HepG2 (cell line): Measurements from ENCODE around the gene CD207. TPM values are rescaled to one million over a fixed set of nuclear protein-coding genes. Genes with fewer than 3 reads are reported as not detected.
A peak's percentile ranks its signal among the peaks of the same experiment; 100 is the strongest.

ENCODE experiments used
- CEBPG ChIP-seq: IDR thresholded peaks from 2 replicates; pipeline ENCODE4 v1.6.1; 2016
- EZH2 ChIP-seq: conservative IDR thresholded peaks from 2 replicates; pipeline ENCODE4 v1.6.1; 2012; ENCODE audit warnings: mild to moderate bottlenecking, low read depth, low read length, moderate library complexity
- FOXJ3 ChIP-seq: sonication (generic); formaldehyde crosslinking; IDR thresholded peaks from 2 replicates; pipeline ENCODE4 v1.4.0; 2020; ENCODE audit warnings: missing genetic modification reagents, mild to moderate bottlenecking, borderline replicate concordance
- FOXP1 ChIP-seq, 2 experiments: fragments of 450-650 bp in 1 of 2; IDR thresholded peaks; 2 replicates each; pipeline ENCODE4 v1.6.1; 2017 to 2018; ENCODE audit warnings: antibody characterized with exemption in 1 of 2
- GATAD1 ChIP-seq: IDR thresholded peaks from 2 replicates; pipeline ENCODE4 v1.6.1; 2016; ENCODE audit warnings: missing genetic modification reagents, missing compliant biosample characterization
- HMG20A ChIP-seq: IDR thresholded peaks from 2 replicates; pipeline ENCODE4 v1.6.1; 2016; ENCODE audit warnings: borderline replicate concordance
- KDM2A ChIP-seq: sonication (generic); formaldehyde crosslinking; IDR thresholded peaks from 2 replicates; pipeline ENCODE4 v1.4.0; 2020; ENCODE audit warnings: low read depth, missing genetic modification reagents, borderline replicate concordance
- KLF12 ChIP-seq: sonication (generic); formaldehyde crosslinking; IDR thresholded peaks from 2 replicates; pipeline ENCODE4 v1.4.0; 2020; ENCODE audit warnings: missing genetic modification reagents, borderline replicate concordance
- MAFG ChIP-seq: sonication (generic); formaldehyde crosslinking; IDR thresholded peaks from 2 replicates; pipeline ENCODE4 v1.5.1; 2020; ENCODE audit warnings: mild to moderate bottlenecking, missing genetic modification reagents
- MYC ChIP-seq: sonication (generic); formaldehyde crosslinking; IDR thresholded peaks from 2 replicates; pipeline ENCODE4 v1.9.0; 2021; ENCODE audit warnings: missing genetic modification reagents, borderline replicate concordance
- NFE2L1 ChIP-seq: sonication (generic); formaldehyde crosslinking; IDR thresholded peaks from 2 replicates; pipeline ENCODE4 v1.4.0; 2020; ENCODE audit warnings: missing genetic modification reagents, mild to moderate bottlenecking, borderline replicate concordance
- PRMT3 ChIP-seq: sonication (generic); formaldehyde crosslinking; IDR thresholded peaks from 2 replicates; pipeline ENCODE4 v1.8.1; 2022; ENCODE audit warnings: low read depth, mild to moderate bottlenecking, moderate library complexity, missing genetic modification reagents, borderline replicate concordance
- RARA ChIP-seq: IDR thresholded peaks from 2 replicates; pipeline ENCODE4 v1.6.1; 2016; ENCODE audit warnings: missing genetic modification reagents, missing compliant biosample characterization
- SMAD3 ChIP-seq: sonication (generic); formaldehyde crosslinking; IDR thresholded peaks from 2 replicates; pipeline ENCODE4 v1.4.0; 2020; ENCODE audit warnings: missing genetic modification reagents
- TCF7 ChIP-seq: sonication (generic); IDR thresholded peaks from 2 replicates; pipeline ENCODE4 v1.6.1; 2016; ENCODE audit warnings: antibody characterized with exemption, low read depth
- ZBTB20 ChIP-seq: sonication (generic); formaldehyde crosslinking; IDR thresholded peaks from 2 replicates; pipeline ENCODE4 v1.8.1; 2023; ENCODE audit warnings: missing genetic modification reagents, low read depth, mild to moderate bottlenecking, borderline replicate concordance
- ZFP36L1 ChIP-seq: sonication (generic); formaldehyde crosslinking; IDR thresholded peaks from 2 replicates; pipeline ENCODE4 v1.8.0; 2022; ENCODE audit warnings: mild to moderate bottlenecking, missing genetic modification reagents, moderate library complexity
- ZFP90 ChIP-seq: sonication (generic); formaldehyde crosslinking; IDR thresholded peaks from 2 replicates; pipeline ENCODE4 v1.8.0; 2022; ENCODE audit warnings: missing genetic modification reagents, mild to moderate bottlenecking, inconsistent platforms, borderline replicate concordance
- ZNF276 ChIP-seq: sonication (generic); formaldehyde crosslinking; IDR thresholded peaks from 2 replicates; pipeline ENCODE4 v1.4.0; 2020; ENCODE audit warnings: mild to moderate bottlenecking, low read depth, missing genetic modification reagents
- ZNF292 ChIP-seq: sonication (generic); formaldehyde crosslinking; IDR thresholded peaks from 2 replicates; pipeline ENCODE4 v1.8.1; 2022; ENCODE audit warnings: mild to moderate bottlenecking, low read depth, missing genetic modification reagents, borderline replicate concordance
- ZNF317 ChIP-seq: sonication (generic); formaldehyde crosslinking; IDR thresholded peaks from 2 replicates; pipeline ENCODE4 v1.5.0; 2020; ENCODE audit warnings: mild to moderate bottlenecking, missing genetic modification reagents
- ZNF546 ChIP-seq: sonication (generic); formaldehyde crosslinking; conservative IDR thresholded peaks from 2 replicates; pipeline ENCODE4 v1.8.1; 2023; ENCODE audit warnings: mild to moderate bottlenecking, missing genetic modification reagents
- ZNF691 ChIP-seq: sonication (generic); formaldehyde crosslinking; IDR thresholded peaks from 2 replicates; pipeline ENCODE4 v1.4.0; 2020; ENCODE audit warnings: missing genetic modification reagents, low read depth, mild to moderate bottlenecking, borderline replicate concordance
- ZNF703 ChIP-seq: sonication (generic); formaldehyde crosslinking; IDR thresholded peaks from 2 replicates; pipeline ENCODE4 v1.5.1; 2020; ENCODE audit warnings: missing genetic modification reagents, mild to moderate bottlenecking, moderate library complexity, borderline replicate concordance
- ZNF761 ChIP-seq: sonication (generic); formaldehyde crosslinking; conservative IDR thresholded peaks from 2 replicates; pipeline ENCODE4 v1.4.0; 2020; ENCODE audit warnings: mild to moderate bottlenecking, missing genetic modification reagents
- ZZZ3 ChIP-seq: sonication (generic); formaldehyde crosslinking; IDR thresholded peaks from 2 replicates; pipeline ENCODE4 v1.4.0; 2020; ENCODE audit warnings: missing genetic modification reagents, mild to moderate bottlenecking, borderline replicate concordance
- polyA plus RNA-seq, 8 experiments: library from polyadenylated mRNA; depleted of rRNA in 3 of 8; stranded (reverse) in 7 of 8; unstranded in 1 of 8; fragments of >200 nt; fragmentation: Illumina TruSeq in 4 of 8; extraction: Trizol in 4 of 8; gene quantifications; 2 replicates each; pipeline versions ENCODE4 v1.2.1 to v1.2.3, GENCODE V29; 2011 to 2016; ENCODE audit warnings: low read depth in 4 of 8, missing spikeins in 1 of 8, mixed read lengths in 1 of 8; ENCODE audit not compliant: insufficient read depth in 1 of 8
- total RNA-seq, 5 experiments: library from RNA; depleted of rRNA; stranded (reverse); fragments of >200 nt; fragmentation: Illumina TruSeq; extraction: Trizol; gene quantifications; 2 replicates each; pipeline ENCODE4 v1.2.3, GENCODE V29; 2016; ENCODE audit warnings: low read depth in 1 of 5
- TF ChIP-seq, protein P1 (sequence below): conservative IDR thresholded peaks from 2 replicates; pipeline ENCODE4 v1.6.1; 2018; ENCODE audit warnings: missing genetic modification reagents

CD207 gene
- total and polyA plus RNA-seq, 2 of the 13 experiments (the other 11 are each of a cell fraction or from before 2014, with no cell fraction given): 0.09 to 0.15 TPM

DNA sequence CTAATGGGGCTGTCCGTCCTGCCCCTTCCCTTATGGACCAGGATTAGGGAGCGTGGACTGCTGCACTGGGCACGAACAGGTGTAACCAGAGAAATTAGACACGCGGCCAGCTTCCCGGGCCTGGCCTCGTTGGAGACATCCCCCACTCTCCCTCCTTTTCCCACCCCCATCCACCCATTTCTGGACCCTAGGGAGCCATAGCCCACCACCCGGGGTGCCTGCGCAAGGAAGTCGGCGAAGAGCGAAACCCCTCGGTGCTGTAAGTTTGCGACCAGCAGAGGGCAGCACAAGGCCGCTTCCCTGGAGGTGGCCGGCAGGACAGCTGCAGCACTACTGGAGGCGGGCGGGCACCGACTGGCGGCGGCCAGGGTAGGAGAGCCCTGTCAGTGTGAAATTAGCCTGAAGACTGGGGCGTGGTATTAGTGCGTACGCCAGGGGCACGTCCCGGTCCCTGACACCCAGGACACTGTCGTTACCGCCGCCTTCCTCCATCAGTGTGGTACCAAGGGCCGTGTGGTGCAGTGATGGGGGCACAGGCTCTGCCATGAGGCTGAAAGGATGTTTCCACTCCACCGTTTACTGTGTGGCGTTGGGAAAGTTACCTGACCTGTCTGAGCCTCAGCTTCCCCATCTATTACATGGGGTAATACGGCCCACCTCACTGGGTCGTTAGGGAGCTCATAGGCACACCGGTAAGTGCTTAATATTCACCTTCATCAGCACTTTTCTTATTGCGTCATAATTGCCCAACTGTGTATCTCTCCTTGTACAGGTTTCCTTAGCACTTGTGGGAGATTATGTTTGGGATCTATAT is 36.0 kb upstream of the CD207 start (continued):
- TF ChIP-seq MAFG (CRISPR knock-in tag): no peak
- TF ChIP-seq PRMT3: no peak
- no peak for TF ChIP-seq RARA (CRISPR knock-in tag)
- TF ChIP-seq ZFP36L1 (CRISPR knock-in tag): peak; percentile 98; the same call in 1 of the 2 replicates
- TF ChIP-seq, protein P1, sequence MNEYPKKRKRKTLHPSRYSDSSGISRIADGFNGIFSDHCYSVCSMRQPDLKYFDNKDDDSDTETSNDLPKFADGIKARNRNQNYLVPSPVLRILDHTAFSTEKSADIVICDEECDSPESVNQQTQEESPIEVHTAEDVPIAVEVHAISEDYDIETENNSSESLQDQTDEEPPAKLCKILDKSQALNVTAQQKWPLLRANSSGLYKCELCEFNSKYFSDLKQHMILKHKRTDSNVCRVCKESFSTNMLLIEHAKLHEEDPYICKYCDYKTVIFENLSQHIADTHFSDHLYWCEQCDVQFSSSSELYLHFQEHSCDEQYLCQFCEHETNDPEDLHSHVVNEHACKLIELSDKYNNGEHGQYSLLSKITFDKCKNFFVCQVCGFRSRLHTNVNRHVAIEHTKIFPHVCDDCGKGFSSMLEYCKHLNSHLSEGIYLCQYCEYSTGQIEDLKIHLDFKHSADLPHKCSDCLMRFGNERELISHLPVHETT (CRISPR knock-in tag): no peak
- TF ChIP-seq TCF7: no peak
- peak; percentile 94 for TF ChIP-seq ZNF691 (CRISPR knock-in tag)
- TF ChIP-seq MYC: peak; percentile 41; the same call in 1 of the 2 replicates
- no peak for TF ChIP-seq FOXJ3 (CRISPR knock-in tag)
- no peak for TF ChIP-seq KLF12 (CRISPR knock-in tag)
- peak; percentile 73; the same call in 1 of the 2 replicates for TF ChIP-seq ZNF276 (CRISPR knock-in tag)
- TF ChIP-seq ZNF761 (CRISPR knock-in tag): 0 out of 2 replicates have a peak, but pooled peaks have one; percentile 27
- TF ChIP-seq ZNF292: peak; percentile 55; the same call in 1 of the 2 replicates
- no peak for TF ChIP-seq ZNF703 (CRISPR knock-in tag)
- TF ChIP-seq HMG20A (CRISPR knock-in tag): no peak
- peak; percentile 94 for TF ChIP-seq KDM2A (CRISPR knock-in tag)
- TF ChIP-seq ZFP90 (CRISPR knock-in tag): peak; percentile 72; the same call in 1 of the 2 replicates
- no peak for TF ChIP-seq ZZZ3 (CRISPR knock-in tag)
- TF ChIP-seq ZNF546 (CRISPR knock-in tag): no peak
- TF ChIP-seq NFE2L1: peak; percentile 38; the same call in 1 of the 2 replicates
- no peak for TF ChIP-seq GATAD1 (CRISPR knock-in tag)
- TF ChIP-seq SMAD3: peak; percentile 56; the same call in 1 of the 2 replicates
- TF ChIP-seq CEBPG (CRISPR knock-in tag): peak; percentile 65
- no peak for TF ChIP-seq FOXP1 (IDR thresholded peaks at IDR 0.05)
- TF ChIP-seq FOXP1 (CRISPR knock-in tag; IDR thresholded peaks at IDR 0.05): no peak
- no peak for TF ChIP-seq EZH2
- TF ChIP-seq ZBTB20 (CRISPR knock-in tag): 0 out of 2 replicates have a peak, but pooled peaks have one; percentile 32
- no peak for TF ChIP-seq ZNF317 (CRISPR knock-in tag)
